ENCODE measurements around the gene GTF3C6. TPM values are rescaled to one million over a fixed set of nuclear protein-coding genes. Genes with fewer than 3 reads are reported as not detected.

GTF3C6 gene
- total RNA-seq, 1 experiment from 2014 or later: 146 TPM

Other genes with a start within 250 kb of the GTF3C6 start
- gene CDK19, start 143.2 kb upstream of the GTF3C6 start, total RNA-seq (2021; ENCODE audit: unreplicated experiment): 48.4 TPM
- gene AMD1, start 83.9 kb upstream of the GTF3C6 start, total RNA-seq (2021; ENCODE audit: unreplicated experiment): 81.7 TPM
- gene RPF2, start 23.3 kb downstream of the GTF3C6 start, total RNA-seq (2021; ENCODE audit: unreplicated experiment): 82.2 TPM
- gene SLC16A10, start 128.8 kb downstream of the GTF3C6 start, total RNA-seq (2021; ENCODE audit: unreplicated experiment): 0.18 TPM

All from Panc1 (cell line).